Testis (tissue), 3 donors: Measurements from ENCODE around the gene MYOZ1. TPM values are rescaled to one million over a fixed set of nuclear protein-coding genes. Genes with fewer than 3 reads are reported as not detected.

Experiments used
- DNase-seq: peaks from one replicate; pipeline ENCODE4 v3.0.0-alpha.2; 2019
- H3K27ac ChIP-seq, 2 donors: fragments of 200-600 bp; sonication (generic); one replicate each; pipeline ENCODE4 v1.5.1; 2019
- H3K27me3 ChIP-seq: fragments of 200-600 bp; sonication (generic); one replicate; pipeline ENCODE4 v1.5.1; 2019
- H3K36me3 ChIP-seq: fragments of 200-600 bp; sonication (generic); one replicate; pipeline ENCODE4 v1.5.1; 2017; ENCODE audit warnings: low read depth; ENCODE audit errors: missing control alignments
- H3K4me1 ChIP-seq: fragments of 200-600 bp; sonication (generic); one replicate; pipeline ENCODE4 v1.5.1; 2019
- H3K4me3 ChIP-seq, 2 donors: fragments of 200-600 bp; sonication (generic); one replicate each; pipeline ENCODE4 v1.5.1; 2017 to 2019
- H3K9me3 ChIP-seq: fragments of 200-600 bp; sonication (generic); one replicate; pipeline ENCODE4 v1.5.1; 2017
- POLR2A ChIP-seq: fragments of 450-650 bp; IDR thresholded peaks from one replicate; pipeline ENCODE4 v1.6.1; 2017; ENCODE audit warnings: antibody characterized with exemption, mild to moderate bottlenecking, moderate library complexity
- WGBS, 2 donors: methylation state at CpG; one replicate each; pipeline ENCODE4 v1.1.5; 2018; 5-methylcytosine and 5-hydroxymethylcytosine counted together
- intact Hi-C: fragments of 100-400 bp; cut with DNase I; formaldehyde crosslinking; loops from one replicate; pipeline ENCODE4 v1.15.1; 2023; ENCODE audit warnings: low total_unique reads
- polyA plus RNA-seq: library from polyadenylated mRNA; stranded (reverse); fragments of 350-450 nt; fragmentation: Illumina TruSeq; extraction: RNeasy Lipid Tissue Mini Kit (QIAGEN cat#74804); gene quantifications from one replicate; pipeline ENCODE4 v1.2.3, GENCODE V29; 2014; ENCODE audit warnings: low read depth, low replicate concordance; ENCODE audit not compliant: insufficient read depth
- total RNA-seq, 2 donors: library from RNA; depleted of rRNA; stranded (reverse); fragments of >200 nt; gene quantifications; one replicate each; pipeline ENCODE4 v1.2.3, GENCODE V29; 2016
- TF ChIP-seq, protein P1 (sequence below), 3 experiments: fragments of 450-650 bp in 2 of 3; fragments of 200-600 bp in 1 of 3; sonication (generic) in 1 of 3; IDR thresholded peaks; one replicate each; pipeline ENCODE4 v1.5.1; 2016 to 2019; ENCODE audit warnings: antibody characterized with exemption in 3 of 3, mild to moderate bottlenecking in 2 of 3, moderate library complexity in 1 of 3

The MYOZ1 gene
- total and polyA plus RNA-seq, 3 donors from 2014 or later: 2.4 to 10.5 (median 3.2) TPM

DNA sequence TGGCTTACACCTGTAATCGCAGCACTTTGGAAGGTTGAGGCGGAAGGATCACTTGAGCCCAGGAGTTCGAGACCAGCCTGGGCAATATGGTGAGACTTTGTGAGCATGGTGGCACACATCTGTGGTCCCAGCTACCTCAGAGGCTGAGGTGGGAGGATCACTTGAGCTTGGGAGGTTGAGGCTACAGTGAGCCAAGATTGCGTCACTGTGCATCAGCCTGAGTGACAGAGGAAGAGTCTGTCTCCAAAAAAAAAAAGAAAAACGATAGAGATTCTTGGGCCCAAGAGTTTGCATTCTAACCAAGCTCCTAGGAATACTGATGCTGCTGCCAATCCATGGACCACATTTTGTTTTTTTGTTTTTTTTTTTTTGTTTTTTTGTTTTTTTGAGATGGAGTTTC, 12.1 kb downstream of the MYOZ1 start:
- H3K9me3 ChIP-seq: no peaks in the 10 kb centered on the region
- no peaks in the 10 kb centered on the region for H3K4me1 ChIP-seq
- no peaks in the 10 kb centered on the region for H3K27me3 ChIP-seq
- 93 to 94% methylated on average over 5 of the region's 5 CpGs for WGBS, 2 donors
- TF ChIP-seq POLR2A: no peak
- TF ChIP-seq, protein P1, sequence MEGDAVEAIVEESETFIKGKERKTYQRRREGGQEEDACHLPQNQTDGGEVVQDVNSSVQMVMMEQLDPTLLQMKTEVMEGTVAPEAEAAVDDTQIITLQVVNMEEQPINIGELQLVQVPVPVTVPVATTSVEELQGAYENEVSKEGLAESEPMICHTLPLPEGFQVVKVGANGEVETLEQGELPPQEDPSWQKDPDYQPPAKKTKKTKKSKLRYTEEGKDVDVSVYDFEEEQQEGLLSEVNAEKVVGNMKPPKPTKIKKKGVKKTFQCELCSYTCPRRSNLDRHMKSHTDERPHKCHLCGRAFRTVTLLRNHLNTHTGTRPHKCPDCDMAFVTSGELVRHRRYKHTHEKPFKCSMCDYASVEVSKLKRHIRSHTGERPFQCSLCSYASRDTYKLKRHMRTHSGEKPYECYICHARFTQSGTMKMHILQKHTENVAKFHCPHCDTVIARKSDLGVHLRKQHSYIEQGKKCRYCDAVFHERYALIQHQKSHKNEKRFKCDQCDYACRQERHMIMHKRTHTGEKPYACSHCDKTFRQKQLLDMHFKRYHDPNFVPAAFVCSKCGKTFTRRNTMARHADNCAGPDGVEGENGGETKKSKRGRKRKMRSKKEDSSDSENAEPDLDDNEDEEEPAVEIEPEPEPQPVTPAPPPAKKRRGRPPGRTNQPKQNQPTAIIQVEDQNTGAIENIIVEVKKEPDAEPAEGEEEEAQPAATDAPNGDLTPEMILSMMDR (IDR thresholded peaks at IDR 0.05): no peak
- H3K4me3 ChIP-seq: no peak overlapping the region
- no peaks in the 10 kb centered on the region for H3K36me3 ChIP-seq
- intact Hi-C loops: no loop called here
- no peak overlapping the region for H3K27ac ChIP-seq
- no peak for DNase-seq

DNA sequence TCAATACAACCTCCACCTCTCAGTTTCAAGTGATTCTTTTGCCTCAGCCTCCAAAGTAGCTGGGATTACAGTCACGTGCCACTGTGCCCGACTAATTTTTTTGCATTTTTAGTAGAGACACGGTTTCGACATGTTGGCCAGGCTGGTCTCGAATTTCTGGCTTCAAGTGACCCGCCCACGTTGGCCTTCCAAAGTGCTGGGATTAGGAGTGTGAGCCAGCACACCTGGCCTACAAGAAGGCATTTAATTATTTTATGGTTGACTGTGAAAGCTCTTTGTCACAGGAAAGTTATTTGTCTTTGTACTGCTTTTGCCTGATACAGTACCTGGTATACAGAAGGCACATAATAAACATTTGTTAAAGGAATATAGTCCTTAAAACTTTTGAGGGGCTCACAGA, 12.9 kb downstream of the MYOZ1 start:
- whole genome bisulfite sequencing, 2 donors: 70 to 78% methylated on average over 7 of the region's 7 CpGs
- H3K4me3 ChIP-seq: no peak overlapping the region
- no peak overlapping the region for H3K27ac ChIP-seq
- no peaks in the 10 kb centered on the region for H3K27me3 ChIP-seq
- TF ChIP-seq POLR2A: no peak
- TF ChIP-seq, protein P1 (IDR thresholded peaks at IDR 0.05): no peak
- no peak for DNase-seq
- H3K9me3 ChIP-seq: no peaks in the 10 kb centered on the region
- no peaks in the 10 kb centered on the region for H3K36me3 ChIP-seq
- intact Hi-C loops: no loop called here
- H3K4me1 ChIP-seq: no peaks in the 10 kb centered on the region

DNA sequence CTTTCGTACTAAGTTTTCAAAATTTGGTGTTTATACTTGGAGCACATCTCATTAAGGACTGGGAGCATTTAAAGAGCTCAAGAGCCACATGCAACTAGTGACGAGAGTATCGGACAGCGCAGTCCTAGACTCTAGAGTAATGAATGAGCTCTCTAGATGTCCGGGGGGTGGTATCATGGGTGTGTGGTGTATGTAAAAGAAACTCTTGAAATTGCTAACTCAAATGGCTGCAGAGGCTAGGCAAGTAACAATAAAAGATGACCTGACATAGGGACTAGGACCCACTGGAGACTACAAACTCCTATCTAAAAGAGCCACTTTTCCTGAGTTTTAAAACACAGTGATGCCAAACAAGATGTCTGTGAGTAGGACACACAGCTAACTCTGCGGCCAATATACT, 14.0 kb downstream of the MYOZ1 start:
- Histone ChIP-seq H3K27me3 (no peaks in the 10 kb centered on the region), H3K27ac (no peak overlapping the region), H3K4me1 (no peaks in the 10 kb centered on the region), H3K4me3 (no peak overlapping the region), H3K9me3 (no peaks in the 10 kb centered on the region), H3K36me3 (no peaks in the 10 kb centered on the region)
- intact Hi-C loops: no loop called here
- TF ChIP-seq, protein P1 (IDR thresholded peaks at IDR 0.05): no peak
- no peak for TF ChIP-seq POLR2A
- no peak for DNase-seq
- 56 to 69% methylated on average over 6 of the region's 6 CpGs for WGBS, 2 donors

DNA sequence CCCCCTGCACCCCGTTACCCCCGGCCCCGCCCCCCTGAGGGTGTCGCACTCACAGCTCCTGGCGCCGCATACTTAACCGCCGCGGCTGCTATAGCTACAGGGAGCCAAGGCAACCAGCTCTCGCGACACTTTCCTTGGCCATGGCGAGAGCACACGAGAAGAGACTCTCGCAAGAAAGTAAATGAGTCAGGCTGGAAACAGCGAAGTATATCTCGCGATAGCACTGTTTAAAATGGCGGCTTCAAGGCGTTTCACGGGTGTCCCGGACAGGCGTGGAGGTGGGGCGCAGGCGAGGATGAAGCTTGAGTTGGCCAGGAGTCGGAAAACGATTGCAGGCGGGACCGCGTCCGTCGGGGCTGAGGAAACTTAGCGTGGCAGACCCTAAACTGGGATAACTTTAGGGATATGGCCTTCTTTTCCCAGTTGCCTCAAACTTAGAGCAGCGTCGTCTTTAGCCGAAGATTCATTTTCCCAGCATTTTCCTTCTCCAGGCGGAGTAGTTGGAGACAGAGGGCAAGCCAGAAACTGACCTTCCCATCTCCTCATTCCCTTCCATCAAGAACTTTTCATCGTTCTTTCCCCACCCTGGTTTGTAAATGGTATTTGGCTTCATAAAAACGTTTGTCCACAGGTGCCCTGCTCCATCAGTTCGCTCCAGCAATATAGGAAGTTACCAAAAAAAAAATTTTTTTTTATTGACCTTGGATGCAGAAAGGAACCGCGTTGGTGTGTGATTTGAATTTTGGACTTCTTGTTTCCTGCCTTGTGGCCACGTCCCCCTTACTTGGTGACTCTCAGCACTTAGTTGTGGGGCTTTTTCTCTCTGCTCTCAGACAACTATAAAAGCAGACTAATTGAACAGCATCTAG, 15.2 kb downstream of the MYOZ1 start:
- TF ChIP-seq, protein P1 (IDR thresholded peaks at IDR 0.05): no peak
- peak; percentile 32 for TF ChIP-seq POLR2A
- 1 to 2% methylated on average over 20 to 42 of the region's 42 CpGs for WGBS, 2 donors
- Histone ChIP-seq H3K36me3 (no peaks in the 10 kb centered on the region), H3K9me3 (no peaks in the 10 kb centered on the region), H3K4me1 (no peaks in the 10 kb centered on the region), H3K27me3 (no peaks in the 10 kb centered on the region), H3K27ac (peak overlapping the region; percentile 77 to 90), H3K4me3 (peak overlapping the region; percentile 80 to 87)
- peak; percentile 99 for DNase-seq
- intact Hi-C loops: no loop called here
